Stimulated activated CD8-positive, alpha-beta memory T cell treated with anti-CD3 and anti-CD28 coated beads, Interleukin-15, amount 100 ng/mL, for 1 hour (primary cell): Measurements from ENCODE around the gene STIP1.

ENCODE experiments used
- DNase-seq: peaks from one replicate; pipeline ENCODE4 v3.0.0-alpha.2; 2020; ENCODE audit warnings: low read depth

The STIP1 gene

DNA sequence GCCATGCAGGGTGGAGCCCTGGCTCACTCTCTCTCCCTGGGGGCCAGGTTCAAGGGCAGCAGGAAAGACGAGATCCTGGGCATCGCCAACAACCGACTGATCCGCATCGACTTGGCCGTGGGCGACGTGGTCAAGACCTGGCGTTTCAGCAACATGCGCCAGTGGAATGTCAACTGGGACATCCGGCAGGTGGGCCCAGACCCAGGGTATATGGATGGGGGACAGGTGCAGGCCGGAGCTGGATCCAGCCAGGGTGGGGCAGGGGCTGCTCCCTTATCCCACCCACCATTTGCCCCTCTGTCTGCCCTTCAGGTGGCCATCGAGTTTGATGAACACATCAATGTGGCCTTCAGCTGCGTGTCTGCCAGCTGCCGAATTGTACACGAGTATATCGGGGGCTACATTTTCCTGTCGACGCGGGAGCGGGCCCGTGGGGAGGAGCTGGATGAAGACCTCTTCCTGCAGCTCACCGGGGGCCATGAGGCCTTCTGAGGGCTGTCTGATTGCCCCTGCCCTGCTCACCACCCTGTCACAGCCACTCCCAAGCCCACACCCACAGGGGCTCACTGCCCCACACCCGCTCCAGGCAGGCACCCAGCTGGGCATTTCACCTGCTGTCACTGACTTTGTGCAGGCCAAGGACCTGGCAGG lies 37.2 kb downstream of the STIP1 start:
- DNase-seq, result no peak

DNA sequence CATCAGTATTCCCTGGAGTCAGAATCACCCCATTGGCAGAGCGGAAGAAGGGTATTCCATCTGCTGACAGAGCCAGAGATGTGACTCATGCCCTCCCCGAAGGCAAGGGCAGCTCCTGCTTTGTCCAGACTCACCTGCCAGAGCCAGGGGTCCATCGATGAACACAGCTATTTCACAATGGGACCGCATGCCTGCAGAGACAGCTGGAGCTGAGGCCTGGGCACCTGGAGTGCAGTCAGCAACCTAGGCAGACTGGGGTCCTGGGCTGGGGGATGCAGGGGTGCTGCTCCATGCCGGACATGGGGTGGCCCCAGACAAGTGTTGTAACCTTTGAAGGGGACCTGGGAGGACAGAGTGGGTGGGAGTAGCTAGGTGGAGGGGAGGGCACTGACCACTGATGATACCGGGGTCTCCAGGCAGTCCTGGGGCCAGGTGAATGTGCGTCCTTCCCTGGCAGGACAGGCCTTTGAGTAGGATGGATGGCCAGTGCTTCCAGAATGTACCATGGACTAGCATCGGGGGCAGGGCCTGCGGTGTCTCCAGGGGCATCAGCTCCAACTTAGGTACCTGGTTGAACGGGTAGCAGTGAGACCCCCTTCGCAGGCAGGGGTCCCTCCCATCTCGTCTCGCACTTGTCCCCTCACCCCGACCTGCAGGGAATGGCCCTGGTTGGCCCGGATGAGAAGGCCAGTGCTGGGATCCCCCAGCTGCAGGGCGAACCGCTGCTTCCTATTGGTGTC lies 38.4 kb downstream of the STIP1 start:
- DNase-seq, result no peak

DNA sequence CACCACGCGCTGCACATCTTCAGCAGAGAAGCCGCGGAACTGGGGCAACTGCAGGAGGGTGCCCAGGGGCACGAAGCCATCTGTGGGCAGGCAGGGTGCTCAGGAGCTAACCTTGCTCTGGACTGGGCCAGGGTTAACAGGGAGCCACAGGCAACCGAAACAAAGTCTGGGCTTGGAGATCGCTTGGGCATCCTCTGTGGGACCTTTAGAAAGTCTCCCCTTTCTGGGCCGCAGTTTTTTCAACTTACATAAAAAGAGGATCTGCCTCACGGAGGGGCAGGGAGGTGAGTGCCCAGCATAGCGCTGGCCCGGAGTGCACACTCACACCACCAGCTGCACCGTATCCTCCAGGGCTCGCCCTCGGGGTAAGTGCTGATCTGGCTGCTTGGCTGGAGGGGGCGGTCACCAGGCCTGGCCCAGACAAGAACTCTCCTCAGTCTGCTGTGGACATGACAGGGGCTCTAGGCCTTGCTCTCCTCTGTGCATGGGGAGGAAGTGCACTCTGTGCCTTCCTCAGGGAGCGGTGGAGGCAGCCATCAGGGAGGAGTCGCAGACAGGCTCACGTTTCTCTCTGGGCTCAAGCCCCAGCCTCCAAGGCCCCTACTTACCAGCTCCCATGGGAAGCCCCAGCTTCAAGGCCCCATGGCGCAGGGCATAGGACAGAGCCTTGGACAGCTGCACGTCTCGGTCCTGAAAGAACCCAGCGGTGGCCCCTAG lies 39.1 kb downstream of the STIP1 start:
- DNase-seq, result no peak

DNA sequence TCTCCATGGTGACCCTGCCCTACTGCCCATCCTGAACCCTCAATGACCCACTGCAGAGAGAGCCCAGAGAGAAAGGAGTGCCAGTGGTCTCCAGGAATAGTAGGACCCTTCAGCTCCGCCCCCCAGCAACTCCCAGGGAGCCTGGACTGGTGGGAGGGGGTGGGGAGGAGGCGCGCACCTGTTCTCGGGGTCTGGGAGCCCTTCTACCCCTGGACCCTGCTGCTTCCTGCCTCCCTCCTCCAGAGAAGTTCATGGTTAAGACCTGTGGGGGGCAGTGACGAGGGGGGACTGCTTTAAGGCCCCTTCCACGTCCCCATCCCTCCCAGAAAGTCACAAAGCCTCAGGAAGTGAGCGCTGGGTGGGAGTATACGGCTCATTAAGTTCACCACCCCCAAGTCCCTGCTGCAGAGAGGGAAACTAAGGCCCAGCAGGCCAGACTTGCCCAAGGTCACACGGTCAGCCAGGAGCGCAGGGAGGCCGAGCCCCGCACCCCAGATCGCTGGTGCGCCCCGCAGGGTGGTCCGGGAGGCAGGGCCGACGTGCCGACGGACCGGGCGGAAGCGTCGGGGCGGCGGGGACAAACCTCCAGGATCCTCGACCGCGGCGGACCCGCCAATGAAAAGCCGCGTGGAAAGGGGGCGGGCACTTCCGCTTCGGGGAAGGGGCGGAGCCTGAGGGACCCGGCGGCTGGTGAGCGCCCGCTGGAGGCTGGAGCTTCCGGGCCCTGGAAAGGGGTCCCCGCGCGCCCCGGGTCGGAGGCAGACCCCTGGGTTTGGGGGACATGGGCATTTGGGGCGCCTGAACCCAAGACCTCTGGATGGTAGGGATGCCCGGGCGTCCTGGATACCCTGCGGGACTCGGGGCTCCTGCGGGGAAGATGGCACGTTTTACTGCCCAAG lies 39.9 kb downstream of the STIP1 start, which contains the start of the genes NUDT22 and TRPT1:
Gene NUDT22 (plus strand): TSS at position 667 of the 899 bp plus-strand sequence. CDS start 379 bp downstream, outside the sequence.
Gene TRPT1 (minus strand): TSS at position 579 of the 899 bp plus-strand sequence. CDS start 326 bp downstream, at position 253.
- DNase-seq, result peak; percentile 86

DNA sequence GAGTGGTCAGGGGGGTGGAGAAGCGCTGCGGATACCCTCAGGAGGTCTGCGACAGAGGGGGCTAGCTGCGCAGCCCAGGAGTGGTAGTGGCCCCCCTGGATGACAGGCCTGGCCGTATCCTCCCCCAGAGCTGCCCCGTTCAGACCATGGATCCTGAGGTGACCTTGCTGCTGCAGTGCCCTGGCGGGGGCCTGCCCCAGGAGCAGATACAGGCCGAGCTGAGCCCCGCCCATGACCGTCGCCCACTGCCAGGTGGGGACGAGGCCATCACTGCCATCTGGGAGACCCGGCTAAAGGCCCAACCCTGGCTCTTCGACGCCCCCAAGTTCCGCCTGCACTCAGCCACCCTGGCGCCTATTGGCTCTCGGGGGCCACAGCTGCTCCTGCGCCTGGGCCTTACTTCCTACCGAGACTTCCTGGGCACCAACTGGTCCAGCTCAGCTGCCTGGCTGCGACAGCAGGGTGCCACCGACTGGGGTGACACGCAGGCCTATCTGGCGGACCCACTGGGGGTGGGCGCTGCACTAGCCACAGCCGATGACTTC lies 40.6 kb downstream of the STIP1 start:
- no peak for DNase-seq

DNA sequence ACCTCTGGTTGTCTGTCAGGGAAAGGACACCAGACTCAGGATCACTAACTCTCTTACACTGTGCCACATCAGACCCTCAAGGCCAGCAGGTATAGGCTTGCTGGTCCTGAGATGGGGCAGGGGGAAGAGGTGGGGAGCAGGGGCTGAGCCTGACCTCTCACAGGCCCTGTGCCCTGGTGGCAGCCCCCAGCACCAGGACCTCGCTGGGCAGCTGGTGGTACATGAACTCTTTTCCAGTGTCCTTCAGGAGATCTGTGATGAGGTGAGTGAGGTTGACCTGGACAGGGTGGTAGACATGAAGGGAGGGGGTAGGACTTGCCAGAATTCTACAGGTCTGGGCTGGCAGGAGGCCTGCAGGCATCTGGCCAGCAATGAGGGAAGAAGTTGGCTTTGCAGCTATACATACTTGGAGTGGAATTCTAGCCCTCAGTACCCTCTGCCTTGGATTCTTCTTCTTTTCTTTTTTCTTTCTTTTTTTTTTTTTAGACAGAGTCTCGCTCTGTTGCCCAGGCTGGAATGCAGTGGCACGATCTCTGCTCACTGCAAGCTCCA lies 41.5 kb downstream of the STIP1 start:
- DNase-seq, result no peak

DNA sequence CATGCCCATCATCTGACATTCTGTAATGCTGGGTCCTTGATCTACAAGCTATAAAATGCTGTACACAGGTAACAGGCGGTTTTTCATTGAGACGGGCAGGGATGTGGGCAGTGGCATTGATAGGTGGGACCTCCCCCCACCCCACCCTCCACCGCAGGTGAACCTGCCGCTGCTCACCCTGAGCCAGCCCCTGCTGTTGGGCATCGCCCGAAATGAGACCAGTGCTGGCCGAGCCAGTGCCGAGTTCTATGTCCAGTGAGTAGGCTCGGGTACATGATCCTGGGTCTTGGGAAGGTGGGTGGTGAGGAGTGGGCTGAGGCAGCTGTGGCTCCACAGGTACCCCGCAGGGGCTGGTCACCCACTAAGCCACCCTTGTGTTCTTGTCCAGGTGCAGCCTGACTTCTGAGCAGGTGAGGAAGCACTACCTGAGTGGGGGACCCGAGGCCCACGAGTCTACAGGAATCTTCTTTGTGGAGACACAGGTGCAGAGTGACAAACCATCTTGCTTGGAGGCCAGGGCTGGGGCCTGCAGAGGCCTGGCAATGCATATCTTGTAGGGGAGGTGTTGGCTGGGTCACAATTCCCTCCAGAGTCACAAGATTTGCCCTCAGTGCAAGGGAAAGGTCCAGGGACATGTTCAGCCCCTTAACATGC lies 43.2 kb downstream of the STIP1 start:
- DNase-seq, result no peak

DNA sequence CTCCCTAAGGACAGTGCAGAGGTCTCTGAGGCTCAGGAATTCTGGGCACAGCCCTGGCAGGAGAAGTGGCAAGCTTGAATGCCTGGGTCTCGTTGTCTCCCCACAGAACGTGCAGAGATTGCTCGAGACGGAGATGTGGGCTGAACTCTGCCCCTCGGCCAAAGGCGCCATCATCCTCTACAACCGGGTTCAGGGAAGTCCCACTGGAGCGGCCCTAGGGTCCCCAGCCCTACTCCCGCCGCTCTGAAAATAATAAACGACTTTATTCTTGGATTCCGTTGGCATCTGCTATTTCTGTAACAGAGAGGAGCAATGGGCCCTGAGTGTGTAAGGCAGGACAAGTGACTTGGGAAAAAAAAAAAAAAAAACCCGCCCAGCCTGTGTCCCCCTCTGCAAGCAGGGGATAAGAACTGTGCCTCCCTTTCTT lies 43.8 kb downstream of the STIP1 start:
- no peak for DNase-seq

DNA sequence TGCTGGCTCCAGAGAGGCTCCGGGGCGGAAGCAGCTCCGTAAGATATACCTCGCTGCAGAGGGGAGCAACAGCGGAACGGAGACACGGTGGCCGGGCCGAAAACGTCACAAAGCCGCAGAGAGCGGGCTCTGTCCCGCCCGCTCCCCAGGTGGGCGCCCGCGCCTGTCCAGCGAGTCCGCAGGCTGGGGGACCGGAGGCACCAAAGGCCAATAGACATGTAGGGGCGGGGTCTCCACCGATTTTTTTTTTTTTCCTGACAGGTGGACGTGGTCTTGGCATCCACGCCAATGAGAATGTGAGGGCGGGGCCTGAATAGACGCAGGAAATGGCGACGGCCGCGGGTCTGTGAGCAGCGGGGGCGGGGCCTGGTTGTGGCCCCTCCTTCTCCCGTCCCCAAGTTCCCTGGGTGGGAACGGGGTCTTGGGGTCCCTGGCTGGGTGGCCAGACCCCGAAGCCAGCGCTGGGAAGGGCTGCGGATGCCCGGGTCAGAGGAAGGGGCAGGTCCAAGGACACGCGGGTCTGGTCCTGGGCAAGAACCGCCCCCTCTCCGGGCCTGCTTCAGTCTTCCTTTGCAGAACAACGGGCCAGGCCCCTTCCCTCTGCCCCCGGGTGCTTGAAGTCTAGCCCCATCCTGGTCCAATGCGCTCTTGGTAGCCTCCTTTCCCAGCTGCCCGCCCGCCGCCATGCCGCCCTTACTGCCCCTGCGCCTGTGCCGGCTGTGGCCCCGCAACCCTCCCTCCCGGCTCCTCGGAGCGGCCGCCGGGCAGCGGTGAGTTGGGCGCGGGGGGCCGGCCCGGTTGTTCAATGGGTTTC lies 44.4 kb downstream of the STIP1 start, which contains the start of gene DNAJC4:
Gene DNAJC4 (plus strand): TSS at position 378 of the 814 bp plus-strand sequence. CDS start 307 bp downstream, at position 685.
- peak; percentile 77 for DNase-seq

DNA sequence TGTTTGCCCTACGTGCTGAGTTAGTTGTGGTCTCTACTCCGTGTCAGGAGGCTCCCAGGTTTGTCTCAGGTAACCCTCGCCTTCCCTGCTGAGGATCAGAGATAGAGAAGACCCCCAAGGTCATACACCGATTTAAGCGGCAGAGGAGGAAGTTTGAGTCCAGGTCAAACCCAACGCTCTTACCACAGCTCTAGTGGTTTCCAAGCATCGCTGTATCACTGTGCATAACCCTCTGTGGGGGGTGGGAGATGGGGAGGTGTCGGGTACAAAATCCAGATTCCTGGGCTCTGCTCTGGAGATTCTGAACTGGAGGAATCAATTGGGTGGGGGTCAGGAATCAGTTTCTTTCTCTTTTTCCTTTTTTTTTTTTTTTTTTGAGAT lies 45.0 kb downstream of the STIP1 start:
- no peak for DNase-seq

DNA sequence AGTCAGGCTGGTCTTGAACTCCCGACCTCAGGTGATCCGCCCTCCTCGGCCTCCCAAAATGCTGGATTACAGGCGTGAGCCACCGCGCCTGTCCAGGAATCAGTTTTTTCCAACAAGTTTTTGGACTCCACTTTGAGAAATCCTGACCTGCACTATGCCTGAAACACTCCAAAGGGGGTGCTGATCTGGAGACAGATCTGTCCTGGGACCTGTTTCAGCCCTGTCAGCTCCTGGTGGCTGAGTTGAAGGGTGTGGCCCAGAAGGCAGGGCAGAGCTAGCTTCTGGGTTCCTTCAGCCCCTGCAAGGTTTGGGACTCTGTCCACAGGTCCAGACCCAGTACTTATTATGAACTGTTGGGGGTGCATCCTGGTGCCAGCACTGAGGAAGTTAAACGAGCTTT lies 45.6 kb downstream of the STIP1 start:
- DNase-seq, result no peak

DNA sequence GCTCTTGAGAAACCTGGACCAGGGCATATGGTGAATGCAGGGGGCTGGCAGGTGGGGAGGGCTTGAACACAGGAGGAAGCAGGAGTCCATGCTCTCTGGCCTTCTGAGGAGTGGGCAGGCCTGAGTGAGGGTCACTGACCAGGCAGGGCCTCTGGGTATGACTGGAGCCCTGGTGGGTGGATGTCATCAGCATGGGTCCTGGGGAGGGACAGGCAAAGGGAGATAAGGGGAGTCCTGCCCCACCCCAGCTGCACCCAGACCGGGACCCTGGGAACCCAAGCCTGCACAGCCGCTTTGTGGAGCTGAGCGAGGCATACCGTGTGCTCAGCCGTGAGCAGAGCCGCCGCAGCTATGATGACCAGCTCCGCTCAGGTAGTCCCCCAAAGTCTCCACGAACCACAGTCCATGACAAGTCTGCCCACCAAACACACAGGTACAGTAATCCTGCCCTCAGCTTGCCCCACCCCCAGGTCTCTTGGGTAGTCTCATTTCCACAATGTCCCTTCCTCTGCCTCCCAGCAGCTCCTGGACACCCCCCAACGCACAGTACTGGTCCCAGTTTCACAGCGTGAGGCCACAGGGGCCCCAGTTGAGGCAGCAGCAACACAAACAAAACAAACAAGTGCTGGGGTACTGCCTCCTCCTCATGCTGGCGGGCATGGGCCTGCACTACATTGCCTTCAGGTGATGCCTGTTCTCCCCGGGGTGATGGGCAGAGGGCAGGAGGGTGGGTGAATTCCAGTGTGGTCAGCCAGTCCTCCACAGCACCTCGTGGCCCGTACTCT lies 46.4 kb downstream of the STIP1 start:
- DNase-seq, result no peak

DNA sequence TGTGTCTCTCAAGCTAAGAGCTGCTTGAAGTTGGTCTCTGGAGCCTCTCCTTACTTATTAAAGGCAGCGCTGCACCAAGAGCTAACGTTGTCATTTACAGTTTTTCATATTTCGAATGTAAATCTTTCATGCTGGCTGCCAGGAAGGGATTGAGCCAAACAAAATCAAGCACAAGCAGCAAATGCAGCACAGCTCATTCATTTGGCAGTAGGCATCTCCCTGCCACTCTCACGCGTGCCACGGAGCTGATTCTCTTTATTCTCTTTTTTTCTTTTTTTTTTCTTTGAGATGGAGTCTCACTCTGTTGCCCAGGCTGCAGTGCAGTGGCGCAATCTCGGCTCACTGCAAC lies 47.0 kb downstream of the STIP1 start:
- no peak for DNase-seq

DNA sequence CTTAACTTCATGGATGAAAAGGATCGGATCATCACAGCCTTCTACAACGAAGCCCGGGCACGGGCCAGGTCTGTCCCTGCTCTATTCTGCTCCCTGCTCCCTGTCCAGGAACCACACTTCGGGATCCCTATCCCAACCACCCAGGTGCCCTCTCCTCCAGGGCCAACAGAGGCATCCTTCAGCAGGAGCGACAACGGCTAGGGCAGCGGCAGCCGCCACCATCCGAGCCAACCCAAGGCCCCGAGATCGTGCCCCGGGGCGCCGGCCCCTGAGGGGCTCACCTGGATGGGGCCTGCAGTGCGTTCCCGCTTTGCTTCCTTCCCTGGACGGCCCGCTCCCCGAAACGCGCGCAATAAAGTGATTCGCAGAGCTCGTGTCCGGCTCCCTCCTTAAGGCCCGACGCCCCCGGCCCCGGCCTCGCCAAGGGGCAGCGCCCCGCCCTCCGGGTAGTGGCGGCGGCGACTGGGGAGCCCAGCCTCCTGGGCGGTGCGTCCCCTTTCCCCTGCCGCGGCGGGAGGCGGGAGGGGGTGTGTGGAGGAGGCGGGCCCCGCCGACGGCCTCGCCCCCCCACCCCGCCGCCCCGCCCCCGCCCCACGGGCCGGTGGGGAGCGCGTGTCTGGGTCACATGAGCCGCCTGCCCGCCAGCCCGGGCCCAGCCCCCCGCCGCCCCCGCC lies 48.1 kb downstream of the STIP1 start, which contains the start of gene VEGFB:
Gene VEGFB (plus strand): TSS at position 672 of the 674 bp plus-strand sequence. CDS start 250 bp downstream, outside the sequence.
- DNase-seq, result no peak

DNA sequence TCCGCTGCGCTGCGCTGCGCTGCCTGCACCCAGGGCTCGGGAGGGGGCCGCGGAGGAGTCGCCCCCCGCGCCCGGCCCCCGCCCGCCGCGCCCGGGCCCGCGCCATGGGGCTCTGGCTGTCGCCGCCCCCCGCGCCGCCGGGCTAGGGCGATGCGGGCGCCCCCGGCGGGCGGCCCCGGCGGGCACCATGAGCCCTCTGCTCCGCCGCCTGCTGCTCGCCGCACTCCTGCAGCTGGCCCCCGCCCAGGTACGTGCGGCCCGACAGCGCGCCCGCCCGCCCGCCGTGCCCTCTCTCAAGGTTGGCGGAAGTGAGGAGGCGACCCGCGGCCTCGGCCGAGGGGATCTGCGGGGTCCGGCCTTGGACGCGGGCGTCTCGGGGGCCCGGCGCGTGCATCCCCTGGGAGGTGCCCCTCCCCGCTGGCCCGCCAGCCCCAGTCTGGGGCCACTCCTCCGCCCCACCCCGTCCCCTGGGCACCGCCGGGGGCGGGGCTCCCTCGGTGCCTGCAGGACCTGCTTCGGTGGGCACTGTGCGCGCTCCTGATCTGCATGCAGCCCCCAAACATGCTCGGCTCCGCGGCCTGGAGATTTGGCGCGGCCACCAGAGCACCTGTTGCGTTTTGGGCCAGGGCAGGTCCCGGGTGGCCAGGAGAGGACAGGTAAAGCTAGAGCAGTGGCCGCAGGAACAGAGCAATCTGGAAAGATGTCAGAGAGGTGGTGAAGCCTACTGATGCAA lies 48.8 kb downstream of the STIP1 start:
- no peak for DNase-seq

DNA sequence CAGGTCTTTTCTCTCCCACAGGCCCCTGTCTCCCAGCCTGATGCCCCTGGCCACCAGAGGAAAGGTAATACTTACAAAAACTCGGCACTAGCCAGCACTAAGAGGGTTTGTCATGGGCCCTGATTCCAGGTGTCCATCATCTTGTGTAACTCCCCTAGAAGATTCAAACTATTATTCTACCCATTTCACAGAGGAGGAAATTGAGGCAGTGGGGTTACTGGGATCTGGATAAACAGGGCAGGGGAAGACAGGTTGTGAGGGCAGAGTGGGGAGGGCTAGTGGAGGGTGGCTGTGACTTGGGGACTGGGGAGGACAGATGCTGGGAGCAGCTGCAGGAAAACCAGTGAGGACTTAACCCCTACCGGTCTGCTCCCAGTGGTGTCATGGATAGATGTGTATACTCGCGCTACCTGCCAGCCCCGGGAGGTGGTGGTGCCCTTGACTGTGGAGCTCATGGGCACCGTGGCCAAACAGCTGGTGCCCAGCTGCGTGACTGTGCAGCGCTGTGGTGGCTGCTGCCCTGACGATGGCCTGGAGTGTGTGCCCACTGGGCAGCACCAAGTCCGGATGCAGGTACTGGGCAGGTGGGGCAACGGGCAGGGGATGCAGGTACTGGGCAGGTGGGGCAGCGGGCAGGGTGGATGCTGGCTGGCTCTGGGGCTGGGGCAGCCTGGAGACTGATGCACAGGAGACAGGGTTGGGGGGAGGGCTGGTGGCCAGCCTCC lies 49.6 kb downstream of the STIP1 start:
- no peak for DNase-seq

DNA sequence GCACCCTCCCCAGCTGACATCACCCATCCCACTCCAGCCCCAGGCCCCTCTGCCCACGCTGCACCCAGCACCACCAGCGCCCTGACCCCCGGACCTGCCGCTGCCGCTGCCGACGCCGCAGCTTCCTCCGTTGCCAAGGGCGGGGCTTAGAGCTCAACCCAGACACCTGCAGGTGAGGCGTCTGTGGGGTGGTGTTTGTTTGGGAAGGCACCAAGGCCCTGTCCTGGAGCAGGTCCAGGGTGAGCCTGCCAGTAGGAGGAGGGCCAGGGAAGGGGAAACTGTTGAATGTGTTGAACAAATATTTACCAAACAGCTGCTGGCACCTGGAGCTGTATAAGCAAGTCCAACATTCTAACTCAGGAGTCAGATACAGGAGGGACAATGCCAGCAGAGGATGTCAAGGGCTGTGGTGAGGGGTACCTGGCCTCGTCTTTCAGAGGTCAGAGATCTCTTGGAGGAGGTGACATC lies 51.5 kb downstream of the STIP1 start:
- DNase-seq, result no peak
